Amniotic stem cell (primary cell): Measurements from ENCODE around the gene MSMO1.
"Not testable (repeated sequence)": the region's sequence is repeated elsewhere in the genome, so short reads cannot be mapped to it uniquely, and the experiment has no call there.

ENCODE experiments used
- DNase-seq: peaks from one replicate; lab custom pipeline; 2025; lab: John Stamatoyannopoulos, UW

The MSMO1 gene

GRCh38 chr4:165327211-165328100 lies at the start of gene MSMO1:
MSMO1 (plus strand) TSS chr4:165327669; CDS start chr4:165333371, 5,702 bp downstream.
- peak; percentile 94 for DNase-seq

- DNase-seq, result not testable (repeated sequence)
Measured at GRCh38 chr4:165279531-165279930, 47.9 kb upstream of the MSMO1 start.

GRCh38 chr4:165284697-165285096 lies 42.8 kb upstream of the MSMO1 start:
- not testable (repeated sequence) for DNase-seq

GRCh38 chr4:165286619-165287340 lies 40.7 kb upstream of the MSMO1 start:
- DNase-seq, result not testable (repeated sequence)

GRCh38 chr4:165288226-165288625 lies 39.2 kb upstream of the MSMO1 start:
- DNase-seq, result no peak

GRCh38 chr4:165288639-165289422 lies 38.6 kb upstream of the MSMO1 start:
- DNase-seq, result no peak

GRCh38 chr4:165289423-165289785 lies 38.1 kb upstream of the MSMO1 start:
- DNase-seq, result no peak

- no peak for DNase-seq
Measured at GRCh38 chr4:165293061-165293460, 34.4 kb upstream of the MSMO1 start.

GRCh38 chr4:165293927-165294649 lies 33.4 kb upstream of the MSMO1 start:
- DNase-seq, result no peak

GRCh38 chr4:165294907-165295306 lies 32.6 kb upstream of the MSMO1 start:
- no peak for DNase-seq

- DNase-seq, result no peak
Measured at GRCh38 chr4:165297626-165298025, 29.8 kb upstream of the MSMO1 start.

- no peak for DNase-seq
Measured at GRCh38 chr4:165299399-165300060, 27.9 kb upstream of the MSMO1 start.

- no peak for DNase-seq
Measured at GRCh38 chr4:165301833-165302232, 25.6 kb upstream of the MSMO1 start.

GRCh38 chr4:165302658-165303057 lies 24.8 kb upstream of the MSMO1 start:
- no peak for DNase-seq

- no peak for DNase-seq
Measured at GRCh38 chr4:165308166-165308565, 19.3 kb upstream of the MSMO1 start.

GRCh38 chr4:165308606-165309005 lies 18.9 kb upstream of the MSMO1 start:
- no peak for DNase-seq

- no peak for DNase-seq
Measured at GRCh38 chr4:165309456-165309855, 18.0 kb upstream of the MSMO1 start.

- no peak for DNase-seq
Measured at GRCh38 chr4:165312506-165312905, 15.0 kb upstream of the MSMO1 start.

- DNase-seq, result no peak
Measured at GRCh38 chr4:165319030-165319429, 8.4 kb upstream of the MSMO1 start.

GRCh38 chr4:165319509-165319908 lies 8.0 kb upstream of the MSMO1 start:
- DNase-seq, result no peak

- no peak for DNase-seq
Measured at GRCh38 chr4:165324236-165324917, 3.1 kb upstream of the MSMO1 start.
